ENCODE data around the gene NCKAP5.

- no peak for TF ChIP-seq CTCF (IDR thresholded peaks at IDR 0.05)
- TF ChIP-seq POLR2A (IDR thresholded peaks at IDR 0.05), result no peak
- TF ChIP-seq POLR2AphosphoS5 (IDR thresholded peaks at IDR 0.05; ENCODE audit: insufficient read depth in 1 of 2, low read depth in 1 of 2), result no peak
Observed at GRCh38 chr2:132884705-132885104, 683.6 kb downstream of the NCKAP5 start.

Measured in vagina (tissue), 2 donors.